SK-N-SH treated with all-trans-retinoic acid at 6 μM for 48 hours (cell line): ENCODE results near the gene IGFBP3.

Experiments
- ATAC-seq: fragments of 200-7000 bp; cut with Tn5 transposase; 3 replicates; pipeline ENCODE4 v1.9.1; 2020; ENCODE audit warnings: mild to moderate bottlenecking, moderate library complexity
- ARNTL ChIP-seq: fragments of 450-650 bp; formaldehyde crosslinking; IDR thresholded peaks from 2 replicates; pipeline ENCODE4 v1.5.0; 2020; ENCODE audit warnings: low read depth, mild to moderate bottlenecking, moderate library complexity, borderline replicate concordance
- CSDC2 ChIP-seq: fragments of 250-450 bp; sonication (Bioruptor Pico); IDR thresholded peaks from 2 replicates; pipeline ENCODE4 v1.5.0; 2020; ENCODE audit warnings: mild to moderate bottlenecking, moderate library complexity
- GLIS3 ChIP-seq: fragments of 250-450 bp; sonication (Bioruptor Pico); IDR thresholded peaks from 2 replicates; pipeline ENCODE4 v1.5.0; 2020; ENCODE audit warnings: mild to moderate bottlenecking, moderate library complexity
- ISL1 ChIP-seq: fragments of 250-450 bp; sonication (Bioruptor Pico); IDR thresholded peaks from 2 replicates; pipeline ENCODE4 v2.1.2; 2022; ENCODE audit warnings: mild to moderate bottlenecking, moderate library complexity
- OSR1 ChIP-seq: fragments of 250-450 bp; sonication (Bioruptor Pico); IDR thresholded peaks from 2 replicates; pipeline ENCODE4 v1.8.0; 2022; ENCODE audit warnings: moderate library complexity, mild to moderate bottlenecking, inconsistent platforms
- PPARA ChIP-seq: fragments of 250-450 bp; sonication (Bioruptor Pico); IDR thresholded peaks from 2 replicates; pipeline ENCODE4 v1.5.0; 2020; ENCODE audit warnings: mild to moderate bottlenecking, borderline replicate concordance
- RARB ChIP-seq: fragments of 250-450 bp; sonication (Bioruptor Pico); IDR thresholded peaks from 2 replicates; pipeline ENCODE4 v1.8.0; 2021; ENCODE audit warnings: mild to moderate bottlenecking, moderate library complexity
- TCF4 ChIP-seq: fragments of 250-450 bp; sonication (Bioruptor Pico); IDR thresholded peaks from 2 replicates; pipeline ENCODE4 v1.8.0; 2021; ENCODE audit warnings: mild to moderate bottlenecking, moderate library complexity, borderline replicate concordance
- TOX ChIP-seq: fragments of 250-450 bp; sonication (Bioruptor Pico); IDR thresholded peaks from 2 replicates; pipeline ENCODE4 v1.8.0; 2021; ENCODE audit warnings: mild to moderate bottlenecking, moderate library complexity, borderline replicate concordance
- ZFP3 ChIP-seq: fragments of 250-450 bp; sonication (Bioruptor Pico); IDR thresholded peaks from 2 replicates; pipeline ENCODE4 v1.5.0; 2020; ENCODE audit warnings: mild to moderate bottlenecking, moderate library complexity
- ZFP30 ChIP-seq: fragments of 450-650 bp; formaldehyde crosslinking; IDR thresholded peaks from 2 replicates; pipeline ENCODE4 v1.5.0; 2022; ENCODE audit warnings: mild to moderate bottlenecking, moderate library complexity
- ZNF565 ChIP-seq: fragments of 450-650 bp; formaldehyde crosslinking; conservative IDR thresholded peaks from 2 replicates; pipeline ENCODE4 v1.5.0; 2020; ENCODE audit warnings: low read depth, mild to moderate bottlenecking, moderate library complexity
- ZNF70 ChIP-seq: fragments of 450-650 bp; formaldehyde crosslinking; IDR thresholded peaks from 2 replicates; pipeline ENCODE4 v1.5.0; 2020; ENCODE audit warnings: mild to moderate bottlenecking, moderate library complexity
- ZNF8 ChIP-seq: fragments of 450-650 bp; formaldehyde crosslinking; IDR thresholded peaks from 2 replicates; pipeline ENCODE4 v1.5.0; 2020; ENCODE audit warnings: mild to moderate bottlenecking, moderate library complexity
- TF ChIP-seq, protein P1 (sequence below): fragments of 250-450 bp; sonication (Bioruptor Pico); IDR thresholded peaks from 2 replicates; pipeline ENCODE4 v1.5.1; 2021; ENCODE audit warnings: mild to moderate bottlenecking, moderate library complexity
- TF ChIP-seq, protein P2 (sequence below): fragments of 250-450 bp; sonication (Bioruptor Pico); IDR thresholded peaks from 2 replicates; pipeline ENCODE4 v1.8.0; 2020; ENCODE audit warnings: mild to moderate bottlenecking, moderate library complexity, borderline replicate concordance
- TF ChIP-seq, protein P3 (sequence below): fragments of 250-450 bp; sonication (Bioruptor Pico); IDR thresholded peaks from 2 replicates; pipeline ENCODE4 v1.5.1; 2020; ENCODE audit warnings: low read depth, mild to moderate bottlenecking, moderate library complexity
- TF ChIP-seq, protein P4 (sequence below): fragments of 250-450 bp; sonication (Bioruptor Pico); IDR thresholded peaks from 2 replicates; pipeline ENCODE4 v1.8.0; 2021; ENCODE audit warnings: low read depth, mild to moderate bottlenecking, moderate library complexity, borderline replicate concordance
- TF ChIP-seq, protein P5 (sequence below): fragments of 250-450 bp; sonication (Bioruptor Pico); IDR thresholded peaks from 2 replicates; pipeline ENCODE4 v1.5.0; 2020; ENCODE audit warnings: mild to moderate bottlenecking, moderate library complexity

IGFBP3 gene

DNA sequence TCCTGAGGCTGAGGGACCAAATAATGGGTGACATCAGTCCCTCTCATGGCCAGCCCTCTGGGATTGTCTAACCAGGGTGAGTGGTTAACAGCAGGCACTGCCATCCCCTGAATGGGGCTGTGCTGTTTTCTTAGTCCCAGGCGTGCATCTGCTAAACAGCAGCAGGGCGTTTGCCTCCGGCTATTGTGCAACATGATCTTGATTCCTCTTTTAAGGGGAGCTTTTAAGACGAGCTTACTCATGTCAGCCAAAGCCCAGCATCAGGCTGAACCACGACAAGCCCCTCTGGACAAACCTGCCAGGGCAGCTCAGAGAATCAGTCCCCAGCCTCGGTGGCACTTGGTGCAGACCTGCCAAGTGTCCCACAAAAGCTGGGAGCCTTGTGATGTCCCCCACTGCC is 16.2 kb upstream of the IGFBP3 start:
- TF ChIP-seq ZNF8 (CRISPR knock-in tag) = no peak
- no peak for TF ChIP-seq GLIS3 (CRISPR knock-in tag)
- no peak for TF ChIP-seq CSDC2 (CRISPR knock-in tag)
- TF ChIP-seq, protein P1, sequence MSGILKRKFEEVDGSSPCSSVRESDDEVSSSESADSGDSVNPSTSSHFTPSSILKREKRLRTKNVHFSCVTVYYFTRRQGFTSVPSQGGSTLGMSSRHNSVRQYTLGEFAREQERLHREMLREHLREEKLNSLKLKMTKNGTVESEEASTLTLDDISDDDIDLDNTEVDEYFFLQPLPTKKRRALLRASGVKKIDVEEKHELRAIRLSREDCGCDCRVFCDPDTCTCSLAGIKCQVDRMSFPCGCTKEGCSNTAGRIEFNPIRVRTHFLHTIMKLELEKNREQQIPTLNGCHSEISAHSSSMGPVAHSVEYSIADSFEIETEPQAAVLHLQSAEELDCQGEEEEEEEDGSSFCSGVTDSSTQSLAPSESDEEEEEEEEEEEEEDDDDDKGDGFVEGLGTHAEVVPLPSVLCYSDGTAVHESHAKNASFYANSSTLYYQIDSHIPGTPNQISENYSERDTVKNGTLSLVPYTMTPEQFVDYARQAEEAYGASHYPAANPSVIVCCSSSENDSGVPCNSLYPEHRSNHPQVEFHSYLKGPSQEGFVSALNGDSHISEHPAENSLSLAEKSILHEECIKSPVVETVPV (CRISPR knock-in tag) = no peak
- TF ChIP-seq ZFP3 (CRISPR knock-in tag) = no peak
- TF ChIP-seq ZNF565 (CRISPR knock-in tag) = no peak
- no peak for TF ChIP-seq TCF4
- TF ChIP-seq PPARA (CRISPR knock-in tag) = no peak
- no peak for ATAC-seq

DNA sequence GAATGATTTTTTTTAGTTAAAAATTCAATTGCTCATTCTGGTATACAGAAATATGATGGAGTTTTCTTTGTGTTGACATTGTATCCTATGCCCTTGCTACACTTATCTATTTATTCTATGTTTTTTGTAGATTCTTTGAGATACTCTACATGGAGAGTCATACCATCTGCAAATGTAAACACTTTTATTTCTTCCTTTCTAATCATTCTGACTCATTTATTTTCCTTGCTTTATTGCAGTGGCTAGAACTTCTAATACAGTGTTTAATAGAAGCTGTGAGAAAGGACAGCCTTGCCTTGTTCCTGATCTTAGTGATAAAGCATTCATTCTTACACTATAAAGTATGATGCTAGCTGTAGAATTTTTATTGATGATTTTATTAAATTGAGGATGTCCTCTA is 9.9 kb upstream of the IGFBP3 start:
- no peak for TF ChIP-seq TCF4
- TF ChIP-seq, protein P2, sequence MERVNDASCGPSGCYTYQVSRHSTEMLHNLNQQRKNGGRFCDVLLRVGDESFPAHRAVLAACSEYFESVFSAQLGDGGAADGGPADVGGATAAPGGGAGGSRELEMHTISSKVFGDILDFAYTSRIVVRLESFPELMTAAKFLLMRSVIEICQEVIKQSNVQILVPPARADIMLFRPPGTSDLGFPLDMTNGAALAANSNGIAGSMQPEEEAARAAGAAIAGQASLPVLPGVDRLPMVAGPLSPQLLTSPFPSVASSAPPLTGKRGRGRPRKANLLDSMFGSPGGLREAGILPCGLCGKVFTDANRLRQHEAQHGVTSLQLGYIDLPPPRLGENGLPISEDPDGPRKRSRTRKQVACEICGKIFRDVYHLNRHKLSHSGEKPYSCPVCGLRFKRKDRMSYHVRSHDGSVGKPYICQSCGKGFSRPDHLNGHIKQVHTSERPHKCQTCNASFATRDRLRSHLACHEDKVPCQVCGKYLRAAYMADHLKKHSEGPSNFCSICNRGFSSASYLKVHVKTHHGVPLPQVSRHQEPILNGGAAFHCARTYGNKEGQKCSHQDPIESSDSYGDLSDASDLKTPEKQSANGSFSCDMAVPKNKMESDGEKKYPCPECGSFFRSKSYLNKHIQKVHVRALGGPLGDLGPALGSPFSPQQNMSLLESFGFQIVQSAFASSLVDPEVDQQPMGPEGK (CRISPR knock-in tag) = no peak
- TF ChIP-seq ZNF565 (CRISPR knock-in tag) = no peak
- no peak for TF ChIP-seq TOX
- no peak for TF ChIP-seq ISL1 (CRISPR knock-in tag)
- TF ChIP-seq RARB (CRISPR knock-in tag) = no peak
- no peak for TF ChIP-seq ZNF70
- no peak for TF ChIP-seq GLIS3 (CRISPR knock-in tag)
- TF ChIP-seq ZFP3 (CRISPR knock-in tag) = no peak
- TF ChIP-seq PPARA (CRISPR knock-in tag) = no peak
- no peak for TF ChIP-seq CSDC2 (CRISPR knock-in tag)
- TF ChIP-seq, protein P3, sequence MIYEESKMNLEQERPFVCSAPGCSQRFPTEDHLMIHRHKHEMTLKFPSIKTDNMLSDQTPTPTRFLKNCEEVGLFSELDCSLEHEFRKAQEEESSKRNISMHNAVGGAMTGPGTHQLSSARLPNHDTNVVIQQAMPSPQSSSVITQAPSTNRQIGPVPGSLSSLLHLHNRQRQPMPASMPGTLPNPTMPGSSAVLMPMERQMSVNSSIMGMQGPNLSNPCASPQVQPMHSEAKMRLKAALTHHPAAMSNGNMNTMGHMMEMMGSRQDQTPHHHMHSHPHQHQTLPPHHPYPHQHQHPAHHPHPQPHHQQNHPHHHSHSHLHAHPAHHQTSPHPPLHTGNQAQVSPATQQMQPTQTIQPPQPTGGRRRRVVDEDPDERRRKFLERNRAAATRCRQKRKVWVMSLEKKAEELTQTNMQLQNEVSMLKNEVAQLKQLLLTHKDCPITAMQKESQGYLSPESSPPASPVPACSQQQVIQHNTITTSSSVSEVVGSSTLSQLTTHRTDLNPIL (CRISPR knock-in tag) = no peak
- TF ChIP-seq ARNTL (CRISPR knock-in tag) = no peak
- no peak for TF ChIP-seq ZFP30 (CRISPR knock-in tag)
- TF ChIP-seq, protein P4, sequence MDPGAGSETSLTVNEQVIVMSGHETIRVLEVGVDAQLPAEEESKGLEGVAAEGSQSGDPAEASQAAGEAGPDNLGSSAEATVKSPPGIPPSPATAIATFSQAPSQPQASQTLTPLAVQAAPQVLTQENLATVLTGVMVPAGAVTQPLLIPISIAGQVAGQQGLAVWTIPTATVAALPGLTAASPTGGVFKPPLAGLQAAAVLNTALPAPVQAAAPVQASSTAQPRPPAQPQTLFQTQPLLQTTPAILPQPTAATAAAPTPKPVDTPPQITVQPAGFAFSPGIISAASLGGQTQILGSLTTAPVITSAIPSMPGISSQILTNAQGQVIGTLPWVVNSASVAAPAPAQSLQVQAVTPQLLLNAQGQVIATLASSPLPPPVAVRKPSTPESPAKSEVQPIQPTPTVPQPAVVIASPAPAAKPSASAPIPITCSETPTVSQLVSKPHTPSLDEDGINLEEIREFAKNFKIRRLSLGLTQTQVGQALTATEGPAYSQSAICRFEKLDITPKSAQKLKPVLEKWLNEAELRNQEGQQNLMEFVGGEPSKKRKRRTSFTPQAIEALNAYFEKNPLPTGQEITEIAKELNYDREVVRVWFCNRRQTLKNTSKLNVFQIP (CRISPR knock-in tag) = no peak
- no peak for TF ChIP-seq OSR1
- no peak for ATAC-seq

DNA sequence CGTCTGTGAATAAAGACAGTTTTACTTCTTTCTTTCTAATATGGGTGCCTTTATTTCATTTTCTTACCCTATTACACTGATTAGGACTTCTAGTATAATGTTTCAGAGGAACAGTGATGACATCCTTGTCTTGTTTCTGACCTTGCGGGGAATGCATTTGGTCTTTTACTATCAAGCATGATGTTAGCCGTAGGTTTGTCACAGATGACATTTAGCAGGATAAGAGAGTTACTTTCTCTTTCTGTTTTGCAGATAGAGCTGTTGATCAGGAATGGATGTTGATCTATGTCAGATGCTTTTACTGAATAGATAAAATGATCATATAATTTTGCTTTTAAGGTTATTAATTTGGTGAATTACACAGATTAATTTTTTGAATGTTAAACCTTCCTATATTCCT is 6.6 kb upstream of the IGFBP3 start:
- no peak for TF ChIP-seq PPARA (CRISPR knock-in tag)
- TF ChIP-seq, protein P4 (CRISPR knock-in tag) = no peak
- TF ChIP-seq, protein P2 (CRISPR knock-in tag) = no peak
- no peak for ATAC-seq

DNA sequence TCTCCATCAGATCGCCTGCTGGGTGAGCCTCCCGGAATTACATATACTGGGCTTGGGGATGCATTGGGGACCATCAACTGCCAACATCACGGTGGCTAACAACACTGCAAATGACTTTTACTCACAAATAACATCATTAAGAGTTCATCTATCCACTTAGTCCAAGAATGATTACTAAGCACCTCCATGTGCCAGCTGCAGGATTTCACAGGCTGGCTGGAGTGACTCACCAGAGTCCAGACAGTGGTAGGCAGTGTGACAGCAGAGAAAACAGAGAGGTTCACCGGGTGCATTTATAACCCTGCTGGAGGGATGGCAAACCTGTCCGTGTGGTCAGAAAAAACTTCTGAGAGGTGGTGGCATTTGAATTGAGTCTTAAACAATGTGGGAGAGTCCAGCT is 3.2 kb upstream of the IGFBP3 start:
- ATAC-seq = peak; percentile 59
- TF ChIP-seq, protein P5, sequence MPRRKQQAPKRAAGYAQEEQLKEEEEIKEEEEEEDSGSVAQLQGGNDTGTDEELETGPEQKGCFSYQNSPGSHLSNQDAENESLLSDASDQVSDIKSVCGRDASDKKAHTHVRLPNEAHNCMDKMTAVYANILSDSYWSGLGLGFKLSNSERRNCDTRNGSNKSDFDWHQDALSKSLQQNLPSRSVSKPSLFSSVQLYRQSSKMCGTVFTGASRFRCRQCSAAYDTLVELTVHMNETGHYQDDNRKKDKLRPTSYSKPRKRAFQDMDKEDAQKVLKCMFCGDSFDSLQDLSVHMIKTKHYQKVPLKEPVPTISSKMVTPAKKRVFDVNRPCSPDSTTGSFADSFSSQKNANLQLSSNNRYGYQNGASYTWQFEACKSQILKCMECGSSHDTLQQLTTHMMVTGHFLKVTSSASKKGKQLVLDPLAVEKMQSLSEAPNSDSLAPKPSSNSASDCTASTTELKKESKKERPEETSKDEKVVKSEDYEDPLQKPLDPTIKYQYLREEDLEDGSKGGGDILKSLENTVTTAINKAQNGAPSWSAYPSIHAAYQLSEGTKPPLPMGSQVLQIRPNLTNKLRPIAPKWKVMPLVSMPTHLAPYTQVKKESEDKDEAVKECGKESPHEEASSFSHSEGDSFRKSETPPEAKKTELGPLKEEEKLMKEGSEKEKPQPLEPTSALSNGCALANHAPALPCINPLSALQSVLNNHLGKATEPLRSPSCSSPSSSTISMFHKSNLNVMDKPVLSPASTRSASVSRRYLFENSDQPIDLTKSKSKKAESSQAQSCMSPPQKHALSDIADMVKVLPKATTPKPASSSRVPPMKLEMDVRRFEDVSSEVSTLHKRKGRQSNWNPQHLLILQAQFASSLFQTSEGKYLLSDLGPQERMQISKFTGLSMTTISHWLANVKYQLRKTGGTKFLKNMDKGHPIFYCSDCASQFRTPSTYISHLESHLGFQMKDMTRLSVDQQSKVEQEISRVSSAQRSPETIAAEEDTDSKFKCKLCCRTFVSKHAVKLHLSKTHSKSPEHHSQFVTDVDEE = no peak
- TF ChIP-seq ARNTL (CRISPR knock-in tag) = no peak
- peak; percentile 48 for TF ChIP-seq ISL1 (CRISPR knock-in tag)
- TF ChIP-seq, all 23 proteins: peak for 1
